Bronchial epithelial cell (primary cell): Measurements from ENCODE around the gene SPDYE2B. TPM values are rescaled to one million over a fixed set of nuclear protein-coding genes. Genes with fewer than 3 reads are reported as not detected.
"Not testable (repeated sequence)": the region's sequence is repeated elsewhere in the genome, so short reads cannot be mapped to it uniquely, and the experiment has no call there.

Experiments
- DNase-seq: peaks from one replicate; pipeline ENCODE4 v3.0.0-alpha.2; 2010; ENCODE audit warnings: low read depth
- FAIRE-seq: peaks from 2 replicates; lab custom pipeline; 2011; peaks lifted over from hg19 to GRCh38; lab: Jason Lieb, UNC
- H3K27me3 ChIP-seq: 2 replicates; pipeline ENCODE4 v1.5.1; 2011; ENCODE audit warnings: low read length; ENCODE audit not compliant: control insufficient read depth, insufficient read depth
- H3K36me3 ChIP-seq: 2 replicates; pipeline ENCODE4 v1.5.1; 2011; ENCODE audit warnings: low read length; ENCODE audit not compliant: control insufficient read depth, insufficient read depth
- H3K4me3 ChIP-seq: 2 replicates; pipeline ENCODE4 v1.5.1; 2011; ENCODE audit warnings: mild to moderate bottlenecking, low read depth, low read length, control low read depth
- total RNA-seq: library from RNA; depleted of rRNA; stranded (reverse); fragments of >200 nt; gene quantifications from 2 replicates; pipeline ENCODE4 v1.2.1, GENCODE V29; 2014

The SPDYE2B gene
- total RNA-seq, 1 donor from 2014 or later, result not detected

GRCh38 chr7:102618122-102618521, 32.0 kb upstream of the SPDYE2B start:
- DNase-seq, H3K4me3 ChIP-seq, FAIRE-seq: not testable (repeated sequence)

GRCh38 chr7:102627271-102627904, 22.7 kb upstream of the SPDYE2B start:
- not testable (repeated sequence) for FAIRE-seq, H3K27me3 ChIP-seq, H3K4me3 ChIP-seq, H3K36me3 ChIP-seq, DNase-seq

More at GRCh38 chr7:102618122-102618521, 32.0 kb upstream of the SPDYE2B start:
- not testable (repeated sequence) for H3K36me3 ChIP-seq, H3K27me3 ChIP-seq

- FAIRE-seq, H3K36me3 ChIP-seq, H3K27me3 ChIP-seq, DNase-seq, H3K4me3 ChIP-seq: not testable (repeated sequence)
Observed at GRCh38 chr7:102630622-102631021, 19.5 kb upstream of the SPDYE2B start.

GRCh38 chr7:102634299-102634698, 15.8 kb upstream of the SPDYE2B start:
- H3K27me3 ChIP-seq, H3K36me3 ChIP-seq, DNase-seq, H3K4me3 ChIP-seq, FAIRE-seq: not testable (repeated sequence)

DNA sequence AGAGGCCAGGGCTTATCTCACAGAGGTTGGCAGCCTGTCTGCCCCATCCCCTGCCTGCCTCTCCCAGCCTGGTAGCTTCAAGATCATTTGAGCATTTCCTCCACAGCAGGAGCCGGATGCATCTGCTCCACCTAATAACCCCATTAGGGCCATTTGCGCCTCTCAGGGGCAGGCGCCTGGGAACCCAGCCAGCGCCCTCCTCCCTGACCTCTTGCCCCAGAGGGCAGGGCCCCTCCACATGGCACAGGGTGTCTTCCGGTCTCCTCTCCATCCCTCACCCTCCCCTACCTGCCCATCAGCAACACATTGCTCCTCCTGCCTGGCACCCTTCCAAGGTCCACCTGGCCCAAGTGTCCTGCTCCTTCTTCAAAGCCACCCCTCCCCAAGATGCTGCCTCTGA, 14.8 kb upstream of the SPDYE2B start:
- not testable (repeated sequence) for H3K4me3 ChIP-seq, DNase-seq, FAIRE-seq, H3K27me3 ChIP-seq, H3K36me3 ChIP-seq

DNA sequence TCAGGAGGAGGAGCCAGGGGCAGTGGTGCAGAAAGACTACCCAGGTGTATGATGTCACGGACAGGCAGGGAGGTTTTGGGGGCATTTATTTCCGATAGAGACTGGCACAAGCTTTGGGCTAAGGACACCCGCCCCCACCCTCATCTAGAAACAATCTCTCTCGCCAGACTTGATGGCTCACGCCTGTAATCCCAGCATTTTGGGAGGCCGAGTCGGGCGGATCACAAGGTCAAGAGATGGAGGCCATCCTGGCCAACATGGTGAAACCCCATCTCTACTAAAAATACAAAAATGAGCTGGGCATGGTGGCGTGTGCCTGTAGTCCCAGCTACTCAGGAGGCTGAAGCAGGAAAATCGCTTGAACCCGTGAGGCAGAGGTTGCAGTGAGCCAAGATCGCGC, 13.2 kb upstream of the SPDYE2B start:
- H3K4me3 ChIP-seq, H3K27me3 ChIP-seq, H3K36me3 ChIP-seq, DNase-seq, FAIRE-seq: not testable (repeated sequence)

DNA sequence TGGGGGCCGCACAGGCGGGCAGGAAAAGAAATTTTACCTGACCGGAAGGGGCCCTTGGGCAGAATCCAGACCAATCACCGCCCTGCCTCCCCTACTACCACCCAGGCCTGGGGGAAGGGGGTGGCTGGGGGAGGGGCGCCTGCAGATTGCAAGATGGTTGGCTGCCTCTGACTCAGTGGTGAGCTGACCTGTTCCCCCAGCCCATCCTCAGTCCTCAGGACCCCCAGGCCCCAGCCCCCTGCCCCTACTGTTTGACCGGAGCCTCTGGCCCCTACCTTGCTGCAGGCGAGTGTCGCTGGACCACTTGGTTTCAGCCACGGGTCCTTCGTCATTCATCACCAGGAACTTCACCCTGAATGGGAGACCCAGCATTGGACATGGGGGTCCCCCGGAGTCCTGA, 11.3 kb upstream of the SPDYE2B start:
- FAIRE-seq, H3K27me3 ChIP-seq, H3K4me3 ChIP-seq, H3K36me3 ChIP-seq, DNase-seq: not testable (repeated sequence)

DNA sequence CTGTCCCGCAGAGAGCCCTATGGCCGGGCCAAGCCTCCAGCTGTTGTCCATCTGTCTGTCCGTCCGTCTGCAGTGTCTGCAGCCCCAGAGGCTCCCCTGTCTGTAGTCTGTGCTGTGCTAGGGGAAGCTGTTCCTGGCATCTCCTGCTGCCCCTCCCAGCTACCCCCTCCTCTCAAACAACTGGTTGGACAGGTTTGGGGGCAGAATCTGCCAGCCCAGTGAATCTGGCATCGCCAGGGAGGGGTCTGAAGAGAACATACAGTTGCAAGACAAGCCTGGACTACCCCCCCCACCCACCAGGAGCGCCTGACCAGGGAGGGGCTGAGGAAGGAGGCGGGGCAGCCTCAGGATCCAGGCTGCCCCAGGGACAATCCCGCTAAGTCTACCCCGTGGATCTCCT, 7.4 kb upstream of the SPDYE2B start, which contains the start of gene UPK3BL1:
Gene UPK3BL1 (minus strand): TSS at position 101 of the 400 bp plus-strand sequence. CDS start 50 bp downstream, at position 51.
- not testable (repeated sequence) for H3K27me3 ChIP-seq, DNase-seq, H3K36me3 ChIP-seq, FAIRE-seq, H3K4me3 ChIP-seq

GRCh38 chr7:102643404-102643803, 6.7 kb upstream of the SPDYE2B start:
- DNase-seq, H3K36me3 ChIP-seq, H3K27me3 ChIP-seq, FAIRE-seq, H3K4me3 ChIP-seq: not testable (repeated sequence)

- not testable (repeated sequence) for FAIRE-seq, H3K27me3 ChIP-seq, H3K4me3 ChIP-seq, H3K36me3 ChIP-seq, DNase-seq
Observed at GRCh38 chr7:102647813-102648212, 2.3 kb upstream of the SPDYE2B start.

DNA sequence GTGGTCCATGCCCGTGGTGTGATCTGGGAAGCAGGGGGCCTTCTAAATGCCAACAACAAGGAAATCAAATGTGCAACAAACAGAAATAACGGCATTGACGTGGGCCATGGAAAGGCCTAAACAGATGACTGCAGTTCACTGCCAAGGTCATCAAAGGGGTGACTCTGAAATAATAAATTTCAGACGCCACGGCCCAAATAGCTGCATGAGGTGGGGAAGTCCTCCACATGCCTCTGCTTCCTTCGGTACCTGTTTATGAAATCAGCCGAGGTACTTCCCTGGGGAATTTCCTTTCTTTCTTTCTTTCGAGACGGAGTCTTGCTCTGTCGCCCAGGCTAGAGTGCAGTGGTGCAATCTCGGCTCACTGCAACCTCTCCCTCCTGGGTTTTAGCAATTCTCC, 14.6 kb downstream of the SPDYE2B start:
- FAIRE-seq, H3K27me3 ChIP-seq, H3K4me3 ChIP-seq, H3K36me3 ChIP-seq, DNase-seq: not testable (repeated sequence)

GRCh38 chr7:102666850-102667249, 16.7 kb downstream of the SPDYE2B start:
- DNase-seq, H3K36me3 ChIP-seq, FAIRE-seq, H3K4me3 ChIP-seq, H3K27me3 ChIP-seq: not testable (repeated sequence)

DNA sequence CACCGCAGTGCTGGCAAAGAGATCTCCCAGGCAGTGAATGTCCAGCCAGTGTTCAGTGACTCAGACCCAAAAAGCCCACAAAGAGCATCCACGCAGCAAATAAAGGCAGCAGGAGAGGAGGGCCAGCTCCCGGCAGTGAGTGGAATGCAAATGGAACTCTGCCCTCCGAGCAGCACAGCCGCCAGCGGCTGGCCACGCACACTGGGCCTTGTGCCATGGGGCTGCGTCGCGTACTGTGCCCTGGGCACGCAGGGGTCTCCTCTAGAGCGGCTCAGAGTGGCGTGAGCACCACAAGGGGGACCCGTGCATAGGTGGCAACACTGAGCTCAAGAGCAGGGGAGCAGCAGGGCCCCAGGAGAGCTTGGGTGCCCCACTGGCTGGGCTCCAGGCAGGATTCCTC, 17.4 kb downstream of the SPDYE2B start:
- not testable (repeated sequence) for DNase-seq, FAIRE-seq

GRCh38 chr7:102671166-102671955, 21.2 kb downstream of the SPDYE2B start, which contains the start of gene POLR2J2:
Gene POLR2J2 (minus strand): TSS chr7:102671663. CDS start chr7:102671601, 62 bp downstream.
- not testable (repeated sequence) for H3K27me3 ChIP-seq, H3K36me3 ChIP-seq, DNase-seq, FAIRE-seq
- H3K4me3 ChIP-seq, result peak within 1 kb of the TSS; percentile 28

More for the DNA sequence above, 17.4 kb downstream of the SPDYE2B start:
- not testable (repeated sequence) for H3K27me3 ChIP-seq, H3K4me3 ChIP-seq, H3K36me3 ChIP-seq
